GM12892 (cell line): ENCODE data around the gene SRPRA.

ENCODE experiments used
- POLR2A ChIP-seq: IDR thresholded peaks from 2 replicates; pipeline ENCODE4 v1.6.1; 2011; ENCODE audit warnings: low read depth, low read length, control low read depth
- POLR2AphosphoS5 ChIP-seq: IDR thresholded peaks from 2 replicates; pipeline ENCODE4 v1.6.1; 2011; ENCODE audit warnings: low read depth, low read length, control low read depth
- TAF1 ChIP-seq: IDR thresholded peaks from 2 replicates; pipeline ENCODE4 v1.6.1; 2011; ENCODE audit warnings: low read depth, mild to moderate bottlenecking, control low read depth, low read length, borderline replicate concordance

GRCh38 chr11:126282361-126282735 lies 13.7 kb upstream of the SRPRA start:
- TF ChIP-seq POLR2A = no peak
- no peak for TF ChIP-seq POLR2AphosphoS5
- TF ChIP-seq TAF1 = no peak
